ENCODE measurements around the gene CUEDC1. TPM values are rescaled to one million over a fixed set of nuclear protein-coding genes. Genes with fewer than 3 reads are reported as not detected.

The CUEDC1 gene
- total and polyA plus RNA-seq, 2 of the 13 experiments (the other 11 are each of a cell fraction or from before 2014, with no cell fraction given): 7.4 to 12.9 TPM

- TF ChIP-seq ZNF646 (CRISPR knock-in tag; IDR thresholded peaks at IDR 0.05): no peak
- TF ChIP-seq ZBTB40 (IDR thresholded peaks at IDR 0.05): no peak
- TF ChIP-seq ZBTB40 (CRISPR knock-in tag; IDR thresholded peaks at IDR 0.05): 0 out of 2 replicates have a peak, but pooled peaks have one; percentile 14
- TF ChIP-seq JUNB (CRISPR knock-in tag; IDR thresholded peaks at IDR 0.05; ENCODE audit: borderline replicate concordance): no peak
- TF ChIP-seq SOX13 (IDR thresholded peaks at IDR 0.05): no peak
- TF ChIP-seq SOX13 (CRISPR knock-in tag; conservative IDR thresholded peaks at IDR 0.05 in 1 of 2, IDR thresholded peaks at IDR 0.05 in 1 of 2): peak in 1 of 2 experiments; percentile 72; a peak in 2 of 4 replicates
- peak; percentile 37 for TF ChIP-seq ZMYM4 (CRISPR knock-in tag; IDR thresholded peaks at IDR 0.05)
- TF ChIP-seq ATF2 (CRISPR knock-in tag; IDR thresholded peaks at IDR 0.05): peak; percentile 48; the same call in 1 of the 2 replicates
- peak; percentile 84 for TF ChIP-seq MAX (IDR thresholded peaks at IDR 0.05)
- TF ChIP-seq RORA (CRISPR knock-in tag; IDR thresholded peaks at IDR 0.05): 0 out of 2 replicates have a peak, but pooled peaks have one; percentile 61
These were observed 98.2 kb downstream of the CUEDC1 start (continued) for GRCh38 chr17:57856792-57857620.

Data from HepG2 (cell line).